Central memory CD4-positive, alpha-beta T cell (primary cell): ENCODE measurements around the gene DMD.

Source experiments
- DNase-seq: peaks from one replicate; pipeline ENCODE4 v3.0.0; 2022

The DMD gene

DNA sequence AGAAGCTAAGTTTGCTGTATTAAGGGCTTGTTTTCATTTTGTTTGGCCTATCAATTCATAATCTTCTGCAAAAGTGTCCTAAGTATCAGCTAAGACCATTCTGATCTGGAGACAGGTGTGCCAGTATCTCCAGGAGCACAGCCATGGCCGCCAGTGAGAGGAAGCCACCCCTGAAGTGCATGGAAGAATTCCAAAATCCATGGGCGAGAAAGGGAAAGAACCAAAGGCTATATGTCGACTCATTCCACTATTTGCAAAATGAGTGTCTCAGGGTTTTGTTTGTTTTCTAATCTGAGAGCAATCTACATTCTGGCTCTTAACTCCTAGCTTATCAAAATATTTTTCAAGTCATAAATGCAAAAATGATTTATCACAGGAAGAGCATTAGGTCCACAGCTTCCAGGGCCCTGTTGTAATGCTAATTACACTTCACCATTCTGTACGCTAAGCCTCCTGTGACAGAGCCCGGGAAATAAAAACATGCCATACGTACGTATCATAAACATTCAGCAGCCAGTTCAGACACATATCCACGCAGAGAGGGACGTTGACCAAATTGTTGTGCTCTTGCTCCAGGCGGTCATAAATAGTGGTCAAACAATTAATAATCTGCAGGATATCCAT, 2002.2 kb downstream of the DMD start:
- no peak for DNase-seq

DNA sequence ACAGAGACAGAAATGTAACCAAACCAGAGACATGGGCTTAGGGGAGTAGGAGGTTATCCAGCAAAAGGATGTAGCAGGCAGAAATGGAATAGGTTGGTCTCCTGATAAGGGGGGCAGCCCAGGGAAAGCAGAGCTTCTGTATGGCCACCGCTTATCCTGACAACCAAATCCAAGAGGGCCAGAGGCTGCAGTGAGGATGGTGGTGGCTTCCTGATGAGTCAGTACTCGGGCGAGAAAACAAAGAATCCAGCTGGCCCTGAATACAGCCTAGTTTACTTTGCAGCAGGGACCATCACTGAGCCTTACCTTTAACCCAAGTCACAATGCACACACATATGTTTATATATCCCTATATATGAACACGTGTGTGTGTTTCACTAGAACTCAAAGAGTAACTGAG, 2009.8 kb downstream of the DMD start:
- DNase-seq = no peak

DNA sequence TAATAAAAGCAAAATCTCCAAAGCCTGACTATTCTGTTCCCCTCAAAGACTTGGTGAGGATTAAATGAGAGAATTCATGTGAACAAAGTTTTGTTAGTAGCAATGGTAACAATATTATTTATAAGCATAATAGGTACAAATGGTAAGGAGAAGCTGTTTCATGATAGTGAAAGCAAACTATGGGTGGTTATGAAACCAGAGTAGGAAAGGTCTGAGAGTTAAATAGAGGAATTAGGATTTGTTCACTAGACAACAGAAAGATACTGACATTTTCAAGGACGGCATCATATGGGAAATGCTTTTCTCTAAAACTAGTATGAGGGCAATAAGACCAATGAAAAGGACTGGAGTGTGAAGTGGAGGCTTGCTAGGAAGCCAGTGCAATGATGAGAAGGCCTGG, 2010.9 kb downstream of the DMD start:
- DNase-seq = no peak

DNA sequence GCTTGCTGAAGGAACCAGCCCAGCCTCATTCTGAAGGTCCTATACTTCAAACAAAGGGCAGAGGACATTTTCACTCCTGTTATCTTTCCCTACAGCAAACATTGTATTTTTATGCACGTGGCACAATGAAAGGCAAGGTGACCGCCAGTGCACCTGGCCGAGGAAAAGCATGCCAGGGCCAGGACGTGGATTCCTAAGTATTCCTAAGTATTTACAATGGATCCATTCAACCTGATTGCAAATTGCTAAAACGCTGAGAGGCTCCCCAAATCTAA, 2011.6 kb downstream of the DMD start:
- DNase-seq = no peak

DNA sequence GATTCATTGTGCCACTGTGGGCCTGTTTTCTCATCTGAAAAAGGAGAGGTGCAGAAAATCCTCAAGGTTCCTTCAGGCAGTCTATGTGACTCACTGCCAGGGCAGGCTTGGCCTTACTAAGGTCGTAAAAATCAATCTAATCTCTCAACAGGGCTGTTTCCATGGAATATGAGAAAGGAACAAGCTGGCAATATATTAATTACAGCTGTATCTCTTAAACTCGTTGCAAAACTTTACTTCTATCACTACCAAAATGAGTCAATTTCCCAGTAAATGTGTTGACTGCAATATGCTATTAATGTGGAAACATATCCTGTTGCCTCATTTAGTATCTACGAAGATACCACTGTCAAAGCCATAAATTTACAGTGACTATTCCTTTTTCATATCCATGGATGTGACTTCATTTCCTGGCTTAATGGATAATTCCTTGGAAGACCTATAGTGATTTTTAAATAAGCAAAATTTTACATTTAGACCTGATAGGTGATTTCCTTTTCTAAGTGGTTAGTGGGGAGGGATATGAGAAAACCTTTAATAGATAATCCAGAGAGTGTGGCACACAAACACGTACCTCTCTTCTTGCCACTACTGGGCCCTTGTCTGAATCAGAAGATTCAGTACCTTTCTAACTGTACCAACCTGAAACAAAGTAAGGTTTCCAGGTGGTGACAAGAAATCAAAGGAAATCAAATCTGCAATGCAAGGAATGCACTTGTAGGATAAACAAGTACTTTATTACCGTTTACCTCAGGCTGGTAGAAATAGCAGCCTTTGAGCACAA, 2012.1 kb downstream of the DMD start:
- DNase-seq = no peak

DNA sequence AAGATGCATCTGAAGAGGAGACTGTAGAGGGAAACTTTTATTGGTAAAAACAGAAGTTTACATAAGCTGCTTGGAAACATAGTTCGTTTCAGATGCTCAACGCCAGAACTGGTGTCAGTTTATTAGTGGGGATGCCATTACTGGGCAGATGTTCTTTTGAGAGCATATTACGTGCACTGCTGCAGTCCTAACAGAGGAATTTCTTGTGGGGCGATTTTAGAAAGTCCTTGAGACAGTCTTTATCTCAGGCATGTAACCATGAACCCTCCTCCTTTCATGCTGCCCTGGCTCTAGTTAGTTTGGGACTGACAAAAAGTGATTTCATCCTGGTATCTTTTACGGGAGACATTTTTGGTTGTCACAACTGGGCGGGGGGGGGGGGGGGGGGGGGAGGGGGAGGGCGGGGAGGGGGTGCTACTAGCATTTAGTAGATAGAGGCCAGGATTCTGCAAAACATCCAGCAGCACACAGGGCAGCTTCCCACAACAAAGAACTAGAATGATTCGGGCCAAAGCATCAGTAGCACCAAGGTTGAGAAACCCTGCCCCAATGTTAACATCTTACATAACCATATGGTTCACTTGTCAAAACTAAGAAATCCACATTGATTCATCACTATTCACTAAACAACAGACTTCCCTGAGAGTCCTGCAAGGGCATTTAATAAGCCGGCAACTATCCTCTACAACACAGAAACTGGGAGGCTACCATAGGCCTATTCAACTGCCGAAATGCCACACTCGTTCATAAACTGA, 2021.0 kb downstream of the DMD start:
- no peak for DNase-seq

DNA sequence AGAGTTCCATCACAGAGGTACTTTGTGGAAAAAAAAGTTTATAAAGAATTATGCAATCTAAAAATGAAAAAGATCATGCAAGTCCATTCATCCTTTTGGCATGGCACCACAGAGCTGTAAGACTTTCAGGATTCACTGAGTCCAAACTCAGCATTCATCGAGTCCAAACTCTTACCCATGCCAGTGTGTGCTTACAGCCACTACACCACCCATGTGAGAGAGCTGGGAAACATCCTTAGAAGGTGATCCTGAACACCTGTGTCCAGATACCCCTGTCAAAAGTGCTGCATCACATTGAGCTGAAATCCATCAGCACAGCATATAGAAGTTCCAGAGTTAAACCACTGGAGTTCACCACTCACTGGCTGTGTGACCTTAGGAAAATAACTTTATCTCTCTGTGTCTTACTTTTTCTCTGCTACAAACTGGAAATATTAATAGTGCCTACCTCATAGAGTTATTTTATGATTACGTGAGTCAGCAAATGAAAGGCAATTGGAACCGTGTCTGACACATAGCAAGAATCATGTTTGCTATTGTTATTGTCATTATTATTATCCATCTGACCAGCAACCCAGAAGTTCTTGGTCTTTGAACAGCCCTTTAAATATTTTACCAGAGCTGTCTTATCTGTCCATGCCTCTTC, 2024.5 kb downstream of the DMD start:
- no peak for DNase-seq

DNA sequence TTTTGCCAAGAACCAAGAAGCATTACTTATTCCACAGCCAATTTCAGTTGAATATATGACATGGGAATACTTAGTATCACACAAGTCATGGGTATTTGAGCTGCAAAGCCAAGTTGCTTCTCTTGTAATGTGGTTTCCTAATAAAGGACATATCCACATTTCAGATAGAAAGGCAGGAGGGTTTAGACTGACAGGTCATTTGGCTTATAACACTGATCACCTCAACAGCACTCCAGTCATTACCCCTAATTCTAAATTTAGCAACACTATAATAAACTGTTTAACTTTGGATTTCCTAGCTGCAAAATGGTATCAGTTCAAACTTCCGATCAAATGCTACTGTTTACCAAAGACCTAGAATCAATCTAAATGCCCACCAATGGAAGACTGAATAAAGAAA, 2025.5 kb downstream of the DMD start:
- no peak for DNase-seq

DNA sequence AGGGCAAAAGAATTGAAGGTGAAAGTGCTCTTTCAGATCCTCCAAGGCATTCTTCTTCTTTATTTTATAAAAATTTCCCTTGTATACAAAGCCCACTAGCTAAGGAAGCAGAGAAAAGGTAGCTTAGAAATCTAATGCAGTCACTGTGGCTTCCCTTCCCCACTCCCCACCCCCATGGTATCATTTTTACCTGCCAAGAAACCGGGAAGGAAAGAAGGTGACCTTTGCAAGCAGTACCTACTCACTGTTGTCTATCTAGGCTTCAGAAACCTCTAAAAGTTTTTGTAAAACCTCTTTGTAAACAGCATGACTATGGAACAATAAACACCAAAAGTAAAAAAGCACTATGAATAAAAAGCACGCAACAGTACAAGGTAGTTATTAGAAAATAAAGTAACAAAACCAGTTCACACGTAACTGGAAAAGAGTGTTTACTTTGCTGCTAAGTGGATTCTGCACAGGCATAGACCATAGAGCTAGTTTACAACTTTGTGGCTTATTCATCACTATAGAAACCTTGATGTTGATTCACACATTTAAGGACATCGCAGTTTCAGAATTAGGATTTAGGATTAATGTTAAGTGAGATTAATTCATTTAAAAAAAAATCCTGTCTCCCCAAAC, 2029.9 kb downstream of the DMD start:
- DNase-seq = no peak

DNA sequence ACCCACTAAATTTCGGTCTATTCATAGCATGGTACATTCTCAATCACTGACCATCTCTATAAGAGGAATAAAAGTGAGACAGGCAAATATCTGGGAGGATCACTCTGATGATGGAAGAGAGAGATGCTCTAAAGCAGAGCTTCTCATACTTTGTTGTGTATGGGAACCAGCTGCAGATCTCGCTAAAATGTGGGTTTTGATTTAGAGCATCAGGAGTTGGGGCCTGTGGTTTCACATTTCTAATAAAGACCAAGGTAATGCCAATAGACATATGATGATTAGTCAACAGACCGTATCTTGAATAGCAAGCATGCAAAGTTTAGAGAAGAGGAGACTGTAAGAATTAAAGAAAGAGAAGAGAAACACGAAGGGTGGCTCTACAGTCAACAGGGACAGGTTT, 2032.1 kb downstream of the DMD start:
- DNase-seq = no peak

DNA sequence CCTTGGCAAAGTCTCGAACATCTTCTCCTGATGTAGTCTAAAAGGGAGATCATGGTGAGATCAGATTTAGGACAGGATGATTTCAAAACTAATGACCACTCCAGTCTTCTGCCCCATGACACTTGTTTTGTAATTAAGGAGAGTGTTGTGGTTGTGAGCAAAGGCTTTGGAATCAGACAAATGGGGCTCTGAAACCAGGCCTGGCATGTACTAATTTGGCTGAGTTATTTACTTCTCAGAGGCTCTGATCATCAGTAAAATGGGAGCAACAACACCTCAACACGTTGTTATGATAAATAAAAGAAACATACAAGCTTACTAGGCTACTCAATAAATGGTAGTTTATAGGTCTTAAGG, 2032.6 kb downstream of the DMD start:
- DNase-seq = no peak

DNA sequence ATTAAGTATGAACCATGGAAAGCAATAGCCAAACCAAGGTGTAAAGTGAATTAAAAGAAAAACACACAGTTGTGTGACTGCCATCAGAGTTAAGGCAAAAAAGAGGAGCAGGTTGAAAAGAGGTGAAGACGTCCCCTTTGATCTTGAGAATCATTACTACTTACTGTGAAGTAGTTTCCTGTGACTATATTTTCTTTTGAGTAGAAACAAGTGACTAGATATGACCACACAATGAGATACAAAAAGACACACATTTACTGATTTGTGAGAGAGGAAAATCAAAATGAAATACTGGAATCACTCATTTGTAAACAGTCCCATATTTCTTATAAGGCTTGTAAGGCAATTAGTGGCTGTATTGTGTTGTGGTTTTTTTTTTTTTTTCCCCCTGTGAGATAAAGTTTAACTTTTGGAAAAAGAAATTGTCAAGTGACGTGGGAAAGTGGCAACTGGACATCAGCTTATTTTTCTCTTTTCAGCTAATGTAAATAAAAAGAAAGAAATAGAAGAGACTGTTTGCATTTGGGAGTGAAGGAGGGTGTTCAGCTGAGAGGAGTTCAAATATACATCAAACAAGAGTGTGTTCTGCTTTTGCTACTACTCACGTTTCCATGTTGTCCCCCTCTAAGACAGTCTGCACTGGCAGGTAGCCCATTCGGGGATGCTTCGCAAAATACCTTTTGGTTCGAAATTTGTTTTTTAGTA, 2033.1 kb downstream of the DMD start:
- no peak for DNase-seq

DNA sequence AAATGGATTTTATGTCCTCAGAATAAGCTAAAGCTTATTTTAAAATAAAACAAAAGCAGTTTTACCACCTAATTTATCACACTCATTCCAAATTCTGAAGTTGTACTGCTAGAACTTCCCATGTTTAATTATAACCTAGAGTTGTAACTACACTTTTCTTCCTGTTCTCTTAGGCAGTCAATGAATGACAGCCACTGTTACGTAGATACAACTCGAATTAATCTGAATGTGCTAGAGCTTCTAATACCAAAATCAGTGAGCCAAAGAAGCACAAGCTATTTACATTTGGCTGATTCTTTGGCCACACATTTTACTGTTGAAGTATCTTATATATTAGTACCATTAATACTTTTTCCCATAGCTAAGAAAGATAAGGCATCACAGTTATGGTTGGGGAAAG, 2040.6 kb downstream of the DMD start:
- DNase-seq = no peak

DNA sequence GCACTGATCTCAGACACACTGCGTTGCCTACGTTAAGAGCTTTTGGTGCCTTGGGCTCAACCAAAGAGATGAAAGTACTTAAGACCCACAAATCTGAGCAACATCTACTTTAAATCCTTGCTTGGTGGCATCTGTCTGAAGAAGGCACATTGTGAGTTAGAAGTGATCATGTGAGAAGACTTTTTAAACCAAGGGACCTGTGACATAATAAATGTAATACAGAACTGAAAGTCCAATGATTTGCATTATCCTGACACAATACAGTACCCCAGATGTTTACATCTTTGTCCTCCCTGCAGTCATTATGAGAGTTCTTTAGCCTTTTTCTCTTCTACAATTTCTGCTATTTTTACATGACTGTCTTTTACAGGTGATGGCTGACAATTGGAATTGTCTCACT, 2042.8 kb downstream of the DMD start:
- DNase-seq = no peak

DNA sequence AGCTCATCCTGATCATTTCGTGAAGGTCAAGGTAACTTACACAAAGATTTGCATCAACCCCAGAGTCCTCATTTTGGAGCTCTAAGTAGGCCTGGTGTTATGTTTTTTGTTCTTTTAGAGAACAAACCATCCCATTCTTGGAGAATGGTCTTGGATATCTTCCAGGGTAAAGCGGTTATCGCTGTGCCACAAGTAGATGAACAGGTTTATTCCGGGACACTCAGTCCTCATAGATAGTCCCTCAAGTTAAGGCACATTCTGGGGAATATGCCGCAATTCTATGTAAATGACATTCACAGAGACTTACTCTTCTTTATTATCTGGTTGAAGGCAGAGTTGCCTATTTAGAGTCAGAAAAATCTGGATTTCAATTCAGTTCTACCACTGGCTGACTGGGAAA, 2044.5 kb downstream of the DMD start:
- no peak for DNase-seq

DNA sequence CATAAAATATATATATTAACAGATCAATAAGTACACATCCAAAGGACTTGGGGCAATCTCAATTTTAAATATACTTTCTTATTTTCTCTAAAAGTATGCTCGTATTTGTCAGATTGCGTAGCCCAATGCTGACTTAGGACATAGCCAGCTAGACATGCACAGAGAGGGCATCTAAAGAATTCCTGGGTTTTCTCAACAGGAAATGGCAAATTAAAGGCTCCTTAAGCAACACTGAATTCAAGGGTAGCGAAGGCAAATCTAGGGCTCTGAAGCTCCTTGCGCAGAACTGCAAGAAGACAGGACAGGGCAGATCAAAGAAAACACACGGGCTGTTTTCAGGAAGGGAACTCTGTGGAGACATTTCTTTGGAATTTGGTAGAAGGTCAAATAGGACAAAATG, 2044.9 kb downstream of the DMD start:
- no peak for DNase-seq

DNA sequence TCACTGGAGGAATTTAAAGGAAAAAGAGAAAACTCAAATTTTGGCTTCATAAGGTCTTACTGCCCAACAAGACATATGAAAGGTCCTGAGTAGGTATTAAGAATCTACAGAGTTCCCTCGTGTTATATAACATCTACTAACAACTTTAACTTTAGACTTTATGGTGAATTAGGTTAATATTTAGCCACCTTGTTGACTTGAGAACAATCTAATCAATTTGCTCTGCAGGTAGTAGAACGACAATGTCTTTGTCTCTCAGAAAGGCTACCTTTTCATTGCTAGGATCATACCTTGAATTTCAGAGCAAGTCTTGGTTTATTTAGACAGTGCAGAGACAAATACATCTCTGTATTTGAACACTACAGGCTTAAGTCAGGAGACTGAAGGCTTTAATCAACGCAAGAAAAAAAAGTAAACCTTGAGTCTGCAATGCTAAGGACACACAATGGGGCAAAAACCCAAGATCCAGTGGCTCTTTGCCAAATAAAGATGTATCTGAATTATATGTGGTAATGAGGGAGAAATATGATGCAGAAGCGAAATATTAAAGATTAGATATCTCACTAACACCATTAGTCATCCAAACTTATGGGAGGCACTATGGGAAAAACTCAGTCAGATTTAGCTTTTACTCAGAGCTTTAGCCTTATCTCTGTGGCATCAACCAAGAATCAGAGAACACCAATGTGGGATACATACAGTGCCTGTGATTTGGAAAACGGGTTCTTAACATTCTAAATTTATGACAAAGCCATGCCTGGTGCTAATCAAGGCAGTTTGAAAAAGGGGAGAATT, 2045.9 kb downstream of the DMD start:
- no peak for DNase-seq

DNA sequence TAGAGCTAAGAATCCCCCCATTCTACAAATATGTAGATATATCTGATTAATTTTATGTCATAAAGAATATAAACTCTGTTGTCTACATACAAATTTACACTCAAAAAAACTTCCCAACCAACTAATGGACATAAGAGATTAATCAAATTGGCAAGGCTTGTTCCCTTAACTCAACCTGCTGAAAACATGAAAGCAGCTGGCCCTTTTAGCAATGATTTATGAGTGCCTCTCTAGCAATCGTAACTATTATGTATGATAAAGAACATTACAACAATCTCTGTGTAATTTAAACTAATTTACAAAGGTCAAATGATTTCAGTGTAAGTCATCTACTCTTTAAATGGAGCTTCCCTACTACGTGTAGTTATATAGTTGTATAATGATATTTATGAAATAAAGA, 2056.4 kb downstream of the DMD start:
- DNase-seq = no peak

DNA sequence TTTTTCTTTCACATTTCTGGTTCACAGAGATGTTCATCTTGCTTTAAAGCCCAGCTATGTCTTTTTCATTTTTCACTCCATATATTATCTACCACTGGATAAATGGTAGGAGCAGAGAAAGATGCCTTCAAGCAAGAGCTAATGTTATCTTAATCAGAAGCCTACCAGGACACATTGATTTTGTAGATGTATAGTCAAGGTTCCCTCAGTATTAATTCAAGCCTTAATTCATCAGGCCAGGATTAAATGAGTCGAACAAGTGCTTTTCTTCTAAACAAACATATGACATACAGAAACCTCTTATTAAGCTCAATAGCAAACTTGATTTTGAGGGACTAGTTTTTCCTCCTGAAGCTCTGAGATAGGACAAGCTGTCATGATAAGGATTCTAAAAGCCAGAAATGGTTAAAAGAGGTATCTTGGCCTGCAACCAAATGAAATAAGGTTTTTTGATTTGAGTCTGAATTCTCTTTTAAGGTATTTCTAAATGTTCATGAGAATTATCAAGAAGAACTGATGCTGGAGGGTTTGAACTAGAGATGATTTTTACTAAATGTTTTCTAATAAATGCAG, 2057.8 kb downstream of the DMD start:
- DNase-seq = no peak

DNA sequence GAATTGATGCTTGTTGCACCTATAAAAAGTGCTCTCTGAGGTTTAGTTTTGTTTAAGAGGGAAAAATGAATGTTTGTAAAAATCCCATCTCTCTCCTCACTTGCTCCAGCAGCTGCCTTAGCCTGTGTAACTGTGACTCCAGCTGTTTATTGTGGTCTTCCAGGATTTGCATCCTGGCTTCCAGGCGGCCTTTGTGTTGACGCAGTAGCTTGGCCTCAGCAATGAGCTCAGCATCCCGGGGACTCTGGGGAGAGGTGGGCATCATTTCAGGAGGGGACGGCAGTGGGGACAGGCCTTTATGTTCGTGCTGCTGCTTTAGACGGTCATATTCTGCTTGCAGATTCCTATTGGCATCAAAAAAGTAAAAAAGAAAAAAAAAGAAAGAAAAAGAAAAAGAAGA, 2064.2 kb downstream of the DMD start:
- no peak for DNase-seq

DNA sequence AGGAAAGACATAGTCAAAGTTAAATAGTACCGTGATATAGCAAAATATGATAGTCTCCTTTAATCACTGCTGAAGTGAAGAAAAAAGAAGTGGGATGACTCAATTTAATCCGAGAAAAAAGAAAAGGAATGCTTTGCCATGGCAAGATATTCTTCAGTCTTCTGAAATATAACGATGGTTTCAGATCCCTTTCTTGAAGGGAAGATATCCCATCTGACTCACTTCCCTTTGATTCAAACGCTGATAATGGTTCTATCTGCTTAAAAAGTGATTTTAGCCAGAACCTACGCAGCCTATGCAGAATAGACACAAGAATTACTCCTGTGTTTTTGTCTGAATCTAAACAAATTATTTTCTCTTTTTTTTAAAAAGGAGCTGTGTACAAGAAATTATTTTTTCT, 2071.4 kb downstream of the DMD start:
- no peak for DNase-seq

DNA sequence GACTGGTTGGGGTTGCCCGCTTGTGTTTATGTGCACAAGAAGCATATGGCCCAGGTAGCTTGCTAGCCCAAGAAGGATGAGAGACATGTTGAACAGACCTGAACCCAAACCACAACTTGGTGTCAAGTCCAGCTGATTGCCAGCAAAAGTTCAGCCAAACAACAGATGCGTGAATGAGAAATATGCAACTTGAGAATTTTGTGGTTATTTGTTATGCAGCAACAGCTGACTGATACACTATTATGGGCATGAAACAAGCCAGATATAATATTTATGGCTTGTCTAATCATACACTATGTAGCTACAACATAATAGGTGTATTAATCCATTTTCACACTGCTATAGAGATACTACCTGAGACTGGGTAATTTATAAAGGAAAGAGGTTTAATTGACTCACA, 2073.2 kb downstream of the DMD start:
- no peak for DNase-seq
